NB4 (cell line): ENCODE data around the gene KIF17.

Experiments
- POLR2A ChIP-seq: IDR thresholded peaks from 2 replicates; pipeline ENCODE4 v1.6.1; 2011; ENCODE audit warnings: mild to moderate bottlenecking; ENCODE audit not compliant: insufficient read length; ENCODE audit errors: extremely low read depth
- TF ChIP-seq, protein P1 (sequence below): IDR thresholded peaks from one replicate; pipeline ENCODE4 v1.5.1; 2012; ENCODE audit warnings: low read depth, low read length

DNA sequence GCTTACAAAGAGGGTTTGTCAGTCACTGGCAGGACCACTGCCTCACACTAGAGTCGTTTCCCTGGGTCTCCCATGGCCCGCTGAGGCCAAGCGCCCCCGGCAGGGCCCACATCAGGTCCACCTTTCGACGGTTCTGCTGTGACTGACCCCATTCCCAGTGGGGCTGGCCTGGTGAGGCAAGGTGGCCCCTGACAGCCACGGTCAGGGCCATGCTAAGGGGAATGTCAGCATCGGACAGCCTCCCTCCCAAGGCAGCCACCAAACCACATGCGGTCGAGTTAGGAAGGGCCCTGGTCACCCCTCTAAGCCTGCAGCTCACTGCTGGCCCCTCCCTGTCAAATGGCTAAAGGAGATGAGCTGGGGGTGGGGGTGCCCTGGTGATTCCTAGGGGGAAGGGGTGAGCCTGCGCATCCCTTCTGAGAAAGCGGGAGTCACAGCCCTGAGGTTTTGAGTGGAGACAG, 2.9 kb upstream of the KIF17 start:
- TF ChIP-seq POLR2A = no peak
- TF ChIP-seq, protein P1, sequence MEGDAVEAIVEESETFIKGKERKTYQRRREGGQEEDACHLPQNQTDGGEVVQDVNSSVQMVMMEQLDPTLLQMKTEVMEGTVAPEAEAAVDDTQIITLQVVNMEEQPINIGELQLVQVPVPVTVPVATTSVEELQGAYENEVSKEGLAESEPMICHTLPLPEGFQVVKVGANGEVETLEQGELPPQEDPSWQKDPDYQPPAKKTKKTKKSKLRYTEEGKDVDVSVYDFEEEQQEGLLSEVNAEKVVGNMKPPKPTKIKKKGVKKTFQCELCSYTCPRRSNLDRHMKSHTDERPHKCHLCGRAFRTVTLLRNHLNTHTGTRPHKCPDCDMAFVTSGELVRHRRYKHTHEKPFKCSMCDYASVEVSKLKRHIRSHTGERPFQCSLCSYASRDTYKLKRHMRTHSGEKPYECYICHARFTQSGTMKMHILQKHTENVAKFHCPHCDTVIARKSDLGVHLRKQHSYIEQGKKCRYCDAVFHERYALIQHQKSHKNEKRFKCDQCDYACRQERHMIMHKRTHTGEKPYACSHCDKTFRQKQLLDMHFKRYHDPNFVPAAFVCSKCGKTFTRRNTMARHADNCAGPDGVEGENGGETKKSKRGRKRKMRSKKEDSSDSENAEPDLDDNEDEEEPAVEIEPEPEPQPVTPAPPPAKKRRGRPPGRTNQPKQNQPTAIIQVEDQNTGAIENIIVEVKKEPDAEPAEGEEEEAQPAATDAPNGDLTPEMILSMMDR = no peak
